ENCODE results near the gene RAB18. TPM values are rescaled to one million over a fixed set of nuclear protein-coding genes. Genes with fewer than 3 reads are reported as not detected.

Gene RAB18
- total RNA-seq, 1 experiment from 2014 or later = 89.4 TPM

GRCh38 chr10:27474741-27475140 is 29.4 kb upstream of the RAB18 start:
- H4K5ac ChIP-seq (ENCODE audit: insufficient read length, low read depth, low read length) = no peak overlapping the region
- no peak overlapping the region for H2AK5ac ChIP-seq (ENCODE audit: insufficient read length, low read length)
- H3K27ac Mint-ChIP-seq = no peak overlapping the region; a peak in 1 of 7 replicates
- no peaks in the 10 kb centered on the region for H4K20me1 ChIP-seq (ENCODE audit: control insufficient read depth, insufficient read depth, insufficient read length)
- H4K8ac ChIP-seq (replicated peaks; ENCODE audit: insufficient read length, low read depth, low read length) = no peak overlapping the region
- no peak overlapping the region for H4K91ac ChIP-seq (ENCODE audit: insufficient read length, low read depth, low read length)
- no peak overlapping the region for H3K27ac ChIP-seq (ENCODE audit: insufficient read length, low read depth, low read length)
- H3K9ac ChIP-seq (ENCODE audit: extremely low read depth, insufficient read length, low read length) = no peak overlapping the region
- H3T11ph ChIP-seq (ENCODE audit: low read length) = no peak overlapping the region
- no peak overlapping the region for H3K4ac ChIP-seq (ENCODE audit: low read depth, low read length)
- H3K4me2 ChIP-seq (ENCODE audit: insufficient read depth, insufficient read length, low read length) = no peak overlapping the region
- H3K79me2 ChIP-seq (ENCODE audit: insufficient read depth, low read length) = no peaks in the 10 kb centered on the region
- H3K79me1 ChIP-seq (ENCODE audit: insufficient read depth, low read depth, low read length, poor library complexity, severe bottlenecking) = no peaks in the 10 kb centered on the region
- H3K56ac ChIP-seq (ENCODE audit: insufficient read length, low read depth, low read length) = no peak overlapping the region
- H3K4me1 ChIP-seq (ENCODE audit: insufficient read depth, low read length) = no peaks in the 10 kb centered on the region
- H2BK15ac ChIP-seq (ENCODE audit: low read depth, low read length) = no peak overlapping the region
- no CpG with 5 or more reads among the region's 4 CpGs for WGBS (ENCODE audit: extremely low coverage, insufficient read length, low lambda C conversion rate)
- H3K27me3 ChIP-seq (ENCODE audit: insufficient read depth, low read length) = no peaks in the 10 kb centered on the region
- no peak overlapping the region for H3K4me3 Mint-ChIP-seq
- no peaks in the 10 kb centered on the region for H3K9me3 ChIP-seq (ENCODE audit: control insufficient read depth, low read depth, low read length)
- no peak for TF ChIP-seq CTCF (conservative IDR thresholded peaks at IDR 0.05)
- no peak overlapping the region for H2BK5ac ChIP-seq (ENCODE audit: insufficient read length, low read length)
- peaks cover 7 to 10% of the 10 kb centered on the region in 2 experiments; a peak in 3 of 4 replicates for H3K4me1 Mint-ChIP-seq
- no peaks in the 10 kb centered on the region; the same call in 1 of the 2 replicates for H3K27me3 Mint-ChIP-seq (ENCODE audit: low read depth)
- no peaks in the 10 kb centered on the region; a peak in 1 of 7 replicates for H3K36me3 Mint-ChIP-seq (ENCODE audit: insufficient read depth in 1 of 3, low read depth in 3 of 3)
- DNase-seq = no peak
- no peak overlapping the region for H3K14ac ChIP-seq (ENCODE audit: insufficient read depth, low read length)
- H3K23me2 ChIP-seq (ENCODE audit: insufficient read length, low read depth, low read length, poor library complexity, severe bottlenecking) = no peaks in the 10 kb centered on the region
- H2BK120ac ChIP-seq (ENCODE audit: low read depth, low read length, poor library complexity, severe bottlenecking) = no peak overlapping the region
- no peak overlapping the region for H3K18ac ChIP-seq (ENCODE audit: insufficient read length, low read depth, low read length)
- no peak overlapping the region for H3K23ac ChIP-seq (ENCODE audit: insufficient read length, low read depth, low read length)
- no peak overlapping the region for H2BK12ac ChIP-seq (ENCODE audit: insufficient read length, low read depth, low read length)
- no peak overlapping the region for H2BK20ac ChIP-seq (ENCODE audit: low read depth, low read length, poor library complexity, severe bottlenecking)
- H2AFZ ChIP-seq (ENCODE audit: low read length) = no peak overlapping the region
- H3K9me3 Mint-ChIP-seq = peaks cover 0 to 1% of the 10 kb centered on the region in 2 experiments; a peak in 1 of 5 replicates
